ENCODE data around the gene USO1. TPM values are rescaled to one million over a fixed set of nuclear protein-coding genes. Genes with fewer than 3 reads are reported as not detected.

Gene USO1
- total and polyA plus RNA-seq, 2 experiments from 2014 or later: 113 to 277 TPM

DNA sequence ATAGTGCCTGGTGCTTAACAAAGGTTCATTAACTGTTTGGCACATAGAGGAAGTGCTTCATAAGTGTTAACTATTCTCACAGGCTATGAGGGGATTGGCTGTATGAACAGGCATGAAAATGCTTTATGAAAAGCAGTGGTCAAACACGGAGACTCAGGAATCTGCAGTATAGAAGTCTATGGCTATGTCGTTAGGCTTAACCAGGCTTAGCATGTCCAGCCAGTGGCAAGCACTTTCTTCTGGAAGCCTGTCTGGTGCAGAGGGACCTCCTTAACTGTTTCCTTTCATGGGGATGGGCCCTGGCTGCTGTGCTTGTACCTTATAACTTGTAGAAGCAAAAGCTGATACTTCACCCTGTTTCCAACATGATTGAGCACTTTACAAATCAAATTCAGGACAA lies 99.4 kb downstream of the USO1 start:
- Histone ChIP-seq H3K36me3 (ENCODE audit: insufficient read depth) (no peaks in the 10 kb centered on the region), H3K4me3 (no peak overlapping the region), H3F3A (replicated peaks; ENCODE audit: low read depth) (0 out of 2 replicates have a peak, but pooled peaks cover 3% of the 10 kb centered on the region), H3K4me2 (no peak overlapping the region), H3K27ac (ENCODE audit: low read depth) (no peak overlapping the region), H3K4me1 (ENCODE audit: insufficient read depth) (no peaks in the 10 kb centered on the region), H3K27me3 (ENCODE audit: insufficient read depth) (no peaks in the 10 kb centered on the region), H2AFZ (peak overlapping the region; percentile 89), H4K20me1 (replicated peaks; ENCODE audit: insufficient read depth) (no peaks in the 10 kb centered on the region), H3K9me2 (ENCODE audit: insufficient read depth) (no peaks in the 10 kb centered on the region), H3K79me2 (replicated peaks; ENCODE audit: insufficient read depth) (no peaks in the 10 kb centered on the region)
- TF ChIP-seq POLR2AphosphoS5 (IDR thresholded peaks at IDR 0.05; ENCODE audit: low read depth): no peak
- TF ChIP-seq ETS1 (IDR thresholded peaks at IDR 0.05): no peak
- no peak for TF ChIP-seq STAT1 (IDR thresholded peaks at IDR 0.05; ENCODE audit: unreplicated experiment)
- TF ChIP-seq JUNB (IDR thresholded peaks at IDR 0.05; ENCODE audit: unreplicated experiment): no peak
- no peak for TF ChIP-seq CREB1 (CRISPR knock-in tag; IDR thresholded peaks at IDR 0.05; ENCODE audit: low read depth)
- TF ChIP-seq NANOG (IDR thresholded peaks at IDR 0.05; ENCODE audit: borderline replicate concordance): no peak
- TF ChIP-seq CTCF (conservative IDR thresholded peaks at IDR 0.05; ENCODE audit: low read depth in 2 of 2): no peak
- no peak for TF ChIP-seq ZNF462 (CRISPR knock-in tag; IDR thresholded peaks at IDR 0.05)
- no peak overlapping the region for H3K27ac Mint-ChIP-seq
- no peaks in the 10 kb centered on the region for H3K9me3 Mint-ChIP-seq
- no peak for ATAC-seq
- no peaks in the 10 kb centered on the region for H3K36me3 Mint-ChIP-seq (ENCODE audit: low read depth)
- H3K4me1 Mint-ChIP-seq: no peaks in the 10 kb centered on the region; the same call in 2 of the 3 replicates
- DNase-seq (ENCODE audit: low spot score): no peak
- H3K4me3 Mint-ChIP-seq: no peak overlapping the region
- H3K27me3 Mint-ChIP-seq (ENCODE audit: insufficient read depth, low read depth, poor library complexity): peaks cover 3% of the 10 kb centered on the region

Data from GM23338 (cell line).